Spinal cord (tissue), 10 donors: Measurements from ENCODE around the gene C12orf50. TPM values are rescaled to one million over a fixed set of nuclear protein-coding genes. Genes with fewer than 3 reads are reported as not detected.
"Not testable (repeated sequence)": the region's sequence is repeated elsewhere in the genome, so short reads cannot be mapped to it uniquely, and the experiment has no call there.

ENCODE experiments used
- DNase-seq, 6 donors: peaks; one replicate each; pipeline versions ENCODE4 v3.0.0 to v3.0.0-alpha.2; 2013 to 2015; ENCODE audit warnings: low spot score in 6 of 6, low read depth in 4 of 6
- H3K27ac ChIP-seq: one replicate; pipeline ENCODE4 v1.5.1; 2013; ENCODE audit warnings: low read depth, low read length, control low read depth
- H3K27me3 ChIP-seq: one replicate; pipeline ENCODE4 v1.6.1; 2013; ENCODE audit warnings: low read length; ENCODE audit not compliant: control insufficient read depth, insufficient read depth
- H3K36me3 ChIP-seq: one replicate; pipeline ENCODE4 v1.6.1; 2013; ENCODE audit warnings: low read length; ENCODE audit not compliant: control insufficient read depth, insufficient read depth
- H3K4me1 ChIP-seq: one replicate; pipeline ENCODE4 v1.6.1; 2013; ENCODE audit warnings: low read length; ENCODE audit not compliant: control insufficient read depth, insufficient read depth
- H3K4me3 ChIP-seq: one replicate; pipeline ENCODE4 v1.5.1; 2013; ENCODE audit warnings: low read depth, low read length, control low read depth
- H3K9me3 ChIP-seq: one replicate; pipeline ENCODE4 v1.6.1; 2013; ENCODE audit warnings: low read length; ENCODE audit not compliant: control insufficient read depth, insufficient read depth
- WGBS: methylation state at CpG from one replicate; pipeline ENCODE4 v1.1.5; 2013; ENCODE audit warnings: missing lambda C conversion rate; ENCODE audit not compliant: insufficient coverage; 5-methylcytosine and 5-hydroxymethylcytosine counted together
- polyA plus RNA-seq, 2 donors: library from polyadenylated mRNA; unstranded; fragments of 120-200 nt; gene quantifications; one replicate each; pipeline ENCODE4 v1.2.1, GENCODE V29; 2013; ENCODE audit not compliant: insufficient read length in 2 of 2
- total RNA-seq, 2 donors: library from RNA; depleted of rRNA in 1 of 2; stranded (reverse); fragments of 120-200 nt in 1 of 2; fragments of >200 nt in 1 of 2; gene quantifications; one replicate each; pipeline versions ENCODE4 v1.2.3 to v1.2.4, GENCODE V29; 2013 to 2014
- donor health status: healthy.

The C12orf50 gene
- total and polyA plus RNA-seq, 4 donors = 0.11 to 0.53 (median 0.24) TPM; not detected in 1

- no peak for DNase-seq
- H3K4me3 ChIP-seq = no peak overlapping the region
- H3K27ac ChIP-seq = no peak overlapping the region
- H3K9me3 ChIP-seq = no peaks in the 10 kb centered on the region
- no CpG with 5 or more reads among the region's 1 CpG for WGBS
- no peaks in the 10 kb centered on the region for H3K36me3 ChIP-seq
- no peaks in the 10 kb centered on the region for H3K27me3 ChIP-seq
- no peaks in the 10 kb centered on the region for H3K4me1 ChIP-seq
These were observed 8.6 kb upstream of the C12orf50 start for GRCh38 chr12:88037770-88038169.

DNA sequence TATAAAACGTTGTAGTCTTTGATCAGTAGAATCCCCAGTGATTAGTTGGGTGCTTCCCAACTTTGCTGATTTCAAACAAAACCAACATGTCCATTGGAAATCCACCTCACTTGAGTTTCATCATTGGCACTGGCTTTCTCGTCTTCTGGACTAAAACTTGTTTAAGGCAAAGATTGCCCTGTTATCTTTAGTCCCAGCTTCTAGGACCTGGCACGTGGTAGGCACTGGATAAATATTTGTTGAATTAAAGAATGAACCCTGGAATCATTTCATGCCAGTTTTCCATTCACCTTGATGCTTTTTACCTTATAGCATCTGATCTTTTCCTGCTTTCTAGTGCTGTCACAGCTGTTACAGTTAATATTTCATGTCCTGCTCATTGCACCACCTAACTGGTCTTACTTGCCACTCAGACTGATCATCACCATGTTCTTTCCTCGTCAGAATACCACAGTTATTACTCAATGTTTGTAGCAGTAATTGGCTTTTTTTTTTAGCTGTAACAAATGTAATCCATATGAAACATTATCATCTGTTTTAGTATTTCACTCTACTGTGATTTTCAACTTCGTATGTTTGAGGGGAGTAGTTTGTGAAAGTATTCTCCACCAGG, 7.3 kb upstream of the C12orf50 start:
- no peaks in the 10 kb centered on the region for H3K27me3 ChIP-seq
- no peaks in the 10 kb centered on the region for H3K4me1 ChIP-seq
- no CpG with 5 or more reads among the region's 5 CpGs for WGBS
- no peak overlapping the region for H3K27ac ChIP-seq
- H3K36me3 ChIP-seq = no peaks in the 10 kb centered on the region
- peak in 1 of 6 donors; percentile 5 for DNase-seq
- peak overlapping the region; percentile 82 for H3K4me3 ChIP-seq
- H3K9me3 ChIP-seq = no peaks in the 10 kb centered on the region

DNA sequence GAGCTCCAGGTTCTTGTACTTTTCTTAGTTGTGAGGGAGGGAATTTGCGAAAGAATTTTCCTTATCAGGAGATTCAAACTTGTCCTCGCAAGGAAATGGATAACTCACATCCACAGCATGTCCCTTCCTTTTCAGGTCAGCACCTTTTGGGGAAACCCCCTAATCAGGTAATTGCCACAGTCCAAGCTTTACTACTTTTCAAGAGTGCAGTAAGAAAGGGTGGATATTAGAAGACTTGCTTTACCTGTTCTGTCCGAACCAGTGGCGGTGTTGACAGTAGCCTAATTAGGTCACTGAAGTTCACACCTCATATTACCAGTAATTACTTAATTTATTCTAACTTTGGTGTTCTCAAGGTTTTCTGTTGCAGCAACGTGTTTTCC, 6.7 kb upstream of the C12orf50 start:
- H3K36me3 ChIP-seq = no peaks in the 10 kb centered on the region
- no peaks in the 10 kb centered on the region for H3K4me1 ChIP-seq
- DNase-seq = peak in 1 of 6 donors; percentile 7
- H3K9me3 ChIP-seq = no peaks in the 10 kb centered on the region
- H3K4me3 ChIP-seq = peak overlapping the region; percentile 82
- H3K27me3 ChIP-seq = no peaks in the 10 kb centered on the region
- WGBS = no CpG with 5 or more reads among the region's 5 CpGs
- H3K27ac ChIP-seq = no peak overlapping the region

GRCh38 chr12:88035271-88035906, 6.2 kb upstream of the C12orf50 start:
- peak; percentile 79 to 97 (median 85) for DNase-seq
- peak overlapping the region; percentile 35 for H3K27ac ChIP-seq

GRCh38 chr12:88031161-88031560, 2.0 kb upstream of the C12orf50 start:
- H3K36me3 ChIP-seq, H3K27ac ChIP-seq, DNase-seq, H3K4me1 ChIP-seq, H3K27me3 ChIP-seq, H3K9me3 ChIP-seq, H3K4me3 ChIP-seq: not testable (repeated sequence)
- WGBS = 63% methylated on average over 2 of the region's 3 CpGs

More at GRCh38 chr12:88035271-88035906, 6.2 kb upstream of the C12orf50 start:
- under 1% methylated on average over 50 of the region's 54 CpGs for WGBS
- H3K9me3 ChIP-seq = no peaks in the 10 kb centered on the region
- peak overlapping the region; percentile 82 for H3K4me3 ChIP-seq
- H3K27me3 ChIP-seq = no peaks in the 10 kb centered on the region
- no peaks in the 10 kb centered on the region for H3K36me3 ChIP-seq
- H3K4me1 ChIP-seq = no peaks in the 10 kb centered on the region

- Histone ChIP-seq H3K27me3 (no peaks in the 10 kb centered on the region), H3K4me3 (no peak overlapping the region), H3K4me1 (no peaks in the 10 kb centered on the region), H3K36me3 (no peaks in the 10 kb centered on the region), H3K27ac (no peak overlapping the region), H3K9me3 (no peaks in the 10 kb centered on the region)
- WGBS = no CpG with 5 or more reads among the region's 1 CpG
- no peak for DNase-seq
These were observed 3.0 kb downstream of the C12orf50 start for GRCh38 chr12:88026196-88026595.

DNA sequence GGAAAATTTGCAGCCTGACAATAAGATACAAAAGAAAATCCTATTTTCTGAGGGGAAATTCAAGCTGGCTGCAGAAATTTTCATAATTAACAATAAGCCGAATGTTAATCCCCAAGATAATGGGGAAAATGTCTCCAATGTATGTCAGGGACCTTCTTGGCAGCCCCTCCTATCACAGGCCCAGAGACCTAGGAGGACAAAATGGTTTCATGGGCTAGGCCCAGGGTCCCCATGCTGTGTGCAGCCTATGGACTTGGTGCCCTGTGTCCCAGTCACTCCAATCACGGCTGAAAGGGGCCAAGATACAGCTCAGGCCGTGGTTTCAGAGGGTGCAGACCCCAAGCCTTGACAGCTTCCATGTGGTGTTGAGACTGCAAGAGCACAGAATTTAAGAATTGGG, 11.2 kb downstream of the C12orf50 start:
- Histone ChIP-seq H3K27me3 (no peaks in the 10 kb centered on the region), H3K36me3 (no peaks in the 10 kb centered on the region), H3K27ac (no peak overlapping the region), H3K4me1 (no peaks in the 10 kb centered on the region), H3K9me3 (peaks cover 4% of the 10 kb centered on the region), H3K4me3 (no peak overlapping the region)
- DNase-seq = no peak
- WGBS = 75% methylated on average over 2 of the region's 3 CpGs

- no peak for DNase-seq
- H3K27me3 ChIP-seq = no peaks in the 10 kb centered on the region
- WGBS = no CpG with 5 or more reads among the region's 1 CpG
- H3K36me3 ChIP-seq = no peaks in the 10 kb centered on the region
- H3K27ac ChIP-seq = no peak overlapping the region
- H3K4me3 ChIP-seq = no peak overlapping the region
- peaks cover 4% of the 10 kb centered on the region for H3K9me3 ChIP-seq
- H3K4me1 ChIP-seq = no peaks in the 10 kb centered on the region
These were observed 13.4 kb downstream of the C12orf50 start for GRCh38 chr12:88015825-88016224.

GRCh38 chr12:88011755-88012154, 17.4 kb downstream of the C12orf50 start:
- WGBS = 86% methylated on average over 4 of the region's 5 CpGs
- Histone ChIP-seq H3K27ac (no peak overlapping the region), H3K9me3 (no peaks in the 10 kb centered on the region), H3K4me1 (no peaks in the 10 kb centered on the region), H3K4me3 (no peak overlapping the region), H3K36me3 (no peaks in the 10 kb centered on the region), H3K27me3 (no peaks in the 10 kb centered on the region)
- DNase-seq = no peak

DNA sequence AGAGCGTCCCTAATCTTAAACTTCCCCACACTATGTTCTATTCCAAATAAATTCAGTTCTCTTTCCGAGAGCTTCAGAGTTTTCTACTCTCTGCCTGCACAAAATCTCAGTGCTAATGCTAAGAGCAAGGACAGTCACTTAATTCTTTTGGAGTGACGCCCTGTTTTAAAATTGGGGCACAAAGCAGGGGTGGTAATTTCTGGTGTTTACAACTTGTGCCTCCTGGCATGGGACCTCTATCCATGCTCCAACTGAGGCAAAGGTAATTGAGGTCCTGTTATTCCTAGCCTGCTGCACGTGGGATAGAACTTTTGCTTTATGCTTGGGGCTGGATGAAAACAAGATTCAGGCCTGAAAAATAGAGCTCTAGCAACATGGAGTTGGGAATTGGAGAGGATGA, 22.9 kb downstream of the C12orf50 start:
- H3K27ac ChIP-seq = no peak overlapping the region
- H3K27me3 ChIP-seq = no peaks in the 10 kb centered on the region
- DNase-seq = no peak
- no peaks in the 10 kb centered on the region for H3K36me3 ChIP-seq
- peaks cover 7% of the 10 kb centered on the region for H3K9me3 ChIP-seq
- H3K4me3 ChIP-seq = no peak overlapping the region
- H3K4me1 ChIP-seq = no peaks in the 10 kb centered on the region
- 68% methylated on average over 3 of the region's 4 CpGs for WGBS
